Endothelial cell of umbilical vein (primary cell): ENCODE results near the gene PTRH1. TPM values are rescaled to one million over a fixed set of nuclear protein-coding genes. Genes with fewer than 3 reads are reported as not detected.

ENCODE experiments used
- BruUV-seq: library from RNA; stranded (reverse); fragments of 400-500 nt; replicated peaks from 2 replicates; lab custom pipeline; 2021; lab: Mats Ljungman, UMichigan
- CTCF ChIA-PET: fragments of 300-600, 350-600 bp; sonication (Branson Sonifier 250); formaldehyde crosslinking; loops from one replicate; lab custom pipeline; 2021; ENCODE audit warnings: antibody characterized with exemption, inconsistent platforms; lab: Charles Lee
- POLR2A ChIA-PET: fragments of 300-600, 350-600 bp; sonication (Branson Sonifier 250); formaldehyde crosslinking; loops from one replicate; lab custom pipeline; 2021; ENCODE audit warnings: antibody characterized with exemption, inconsistent platforms; lab: Charles Lee
- DNase-seq: peaks from one replicate; pipeline ENCODE4 v3.0.0-alpha.2; 2011; ENCODE audit warnings: low read depth, low spot score
- FAIRE-seq: peaks from 2 replicates; lab custom pipeline; 2011; peaks lifted over from hg19 to GRCh38; lab: Jason Lieb, UNC
- H2AFZ ChIP-seq: 2 replicates; pipeline ENCODE4 v1.6.0; 2012; ENCODE audit warnings: low read depth, low read length, control low read depth, inconsistent platforms
- H3K27ac ChIP-seq: 2 replicates; pipeline ENCODE4 v1.5.1; 2011; ENCODE audit warnings: low read depth, mild to moderate bottlenecking, control low read depth, low read length, moderate library complexity; ENCODE audit not compliant: insufficient read depth
- H3K27me3 ChIP-seq, 2 experiments: 2 replicates each; pipeline versions ENCODE4 v1.6.0 to v1.6.1; 2011; ENCODE audit warnings: low read length in 2 of 2, mixed read lengths in 1 of 2; ENCODE audit not compliant: control insufficient read depth in 2 of 2, insufficient read depth in 2 of 2
- H3K36me3 ChIP-seq, 2 experiments: 2 replicates in 1 of 2; 3 replicates in 1 of 2; pipeline ENCODE4 v1.5.1; 2011; ENCODE audit warnings: low read length in 2 of 2, mild to moderate bottlenecking in 1 of 2, moderate library complexity in 1 of 2; ENCODE audit not compliant: control insufficient read depth in 2 of 2, insufficient read depth in 2 of 2; ENCODE audit errors: extremely low read depth in 1 of 2
- H3K4me1 ChIP-seq: 3 replicates; pipeline ENCODE4 v1.5.1; 2011; ENCODE audit warnings: mild to moderate bottlenecking, low read length; ENCODE audit not compliant: control insufficient read depth, insufficient read depth; ENCODE audit errors: extremely low read depth
- H3K4me2 ChIP-seq: 2 replicates; pipeline ENCODE4 v1.6.1; 2011; ENCODE audit warnings: low read length, control low read depth, mixed read lengths; ENCODE audit not compliant: insufficient read depth
- H3K4me3 ChIP-seq, 3 experiments: fragments of 200-600 bp in 1 of 3; sonication (generic), shearing (Covaris generic) in 1 of 3; replicated peaks in 1 of 3; 2 replicates each; pipeline ENCODE4 v1.5.1; 2011 to 2016; ENCODE audit warnings: control low read depth in 3 of 3, low read length in 3 of 3, mild to moderate bottlenecking in 2 of 3, inconsistent platforms in 1 of 3, low read depth in 1 of 3, moderate library complexity in 1 of 3; ENCODE audit not compliant: insufficient read depth in 1 of 3
- H3K79me2 ChIP-seq: 2 replicates; pipeline ENCODE4 v1.6.0; 2012; ENCODE audit warnings: low read length, inconsistent platforms; ENCODE audit not compliant: control insufficient read depth, insufficient read depth
- H3K9ac ChIP-seq: replicated peaks from 2 replicates; pipeline ENCODE3; 2011; ENCODE audit warnings: low read length, control low read depth; ENCODE audit not compliant: insufficient read depth; ENCODE audit errors: extremely low read depth
- H3K9me1 ChIP-seq: replicated peaks from 3 replicates; pipeline ENCODE4 v1.6.0; 2011; ENCODE audit warnings: mild to moderate bottlenecking, low read length; ENCODE audit not compliant: control insufficient read depth, insufficient read depth; ENCODE audit errors: extremely low read depth
- H3K9me3 ChIP-seq: replicated peaks from 2 replicates; pipeline ENCODE4 v1.5.1; 2012; ENCODE audit warnings: low read length, inconsistent platforms; ENCODE audit not compliant: control insufficient read depth, insufficient read depth
- H4K20me1 ChIP-seq: replicated peaks from 2 replicates; pipeline ENCODE3; 2011; ENCODE audit warnings: mild to moderate bottlenecking, low read length; ENCODE audit not compliant: control insufficient read depth, insufficient read depth; ENCODE audit errors: extremely low read depth
- CTCF ChIP-seq, 2 donors: IDR thresholded peaks; 1 replicate in 1 of 2; 2 replicates in 1 of 2; pipeline ENCODE4 v1.5.1; 2011; ENCODE audit warnings: low read length in 2 of 2, mild to moderate bottlenecking in 2 of 2, moderate library complexity in 2 of 2, control low read depth in 1 of 2, inconsistent platforms in 1 of 2, low read depth in 1 of 2; ENCODE audit not compliant: insufficient read depth in 1 of 2; ENCODE audit errors: extremely low read depth in 1 of 2
- EZH2 ChIP-seq: IDR thresholded peaks from 2 replicates; pipeline ENCODE4 v1.6.1; 2012; ENCODE audit warnings: borderline replicate concordance, low read depth, mild to moderate bottlenecking, moderate library complexity, low read length, inconsistent platforms; ENCODE audit not compliant: severe bottlenecking
- FOS ChIP-seq: IDR thresholded peaks from 2 replicates; pipeline ENCODE4 v1.6.1; 2011; ENCODE audit warnings: mild to moderate bottlenecking, low read length, moderate library complexity, borderline replicate concordance; ENCODE audit not compliant: insufficient read depth
- GATA2 ChIP-seq: IDR thresholded peaks from 2 replicates; pipeline ENCODE4 v1.7.0; 2011; ENCODE audit warnings: low read depth, mild to moderate bottlenecking, moderate library complexity, mixed read lengths, low read length; ENCODE audit not compliant: insufficient read length, insufficient read depth
- JUN ChIP-seq: IDR thresholded peaks from 2 replicates; pipeline ENCODE4 v1.6.1; 2011; ENCODE audit warnings: borderline replicate concordance, low read depth; ENCODE audit not compliant: insufficient read length, insufficient read depth
- MAX ChIP-seq: IDR thresholded peaks from 2 replicates; pipeline ENCODE4 v1.6.1; 2011; ENCODE audit not compliant: insufficient read depth, insufficient read length
- MYC ChIP-seq: IDR thresholded peaks from one replicate; pipeline ENCODE4 v1.6.1; 2011; ENCODE audit warnings: mild to moderate bottlenecking, low read depth, low read length
- POLR2A ChIP-seq: IDR thresholded peaks from 2 replicates; pipeline ENCODE4 v1.6.1; 2012; ENCODE audit warnings: low read depth, mild to moderate bottlenecking, control low read depth, low read length
- POLR2AphosphoS5 ChIP-seq: IDR thresholded peaks from 2 replicates; pipeline ENCODE4 v1.6.1; 2012; ENCODE audit warnings: low read depth, mild to moderate bottlenecking, control low read depth, low read length, moderate library complexity; ENCODE audit not compliant: insufficient read depth
- dilution Hi-C: fragments of 300-500 bp; cut with MboI; formaldehyde crosslinking; loops from one replicate; pipeline ENCODE4 v1.15.0; 2019; ENCODE audit warnings: low sequenced_read_pairs; ENCODE audit not compliant: extremely low pct_ligation_motif_present
- intact Hi-C: fragments of 100-400 bp; cut with micrococcal nuclease; formaldehyde crosslinking; loops from one replicate; pipeline ENCODE4 v1.10.0; 2022
- polyA plus RNA-seq, 4 experiments: library from polyadenylated mRNA; depleted of rRNA in 3 of 4; stranded (reverse) in 3 of 4; unstranded in 1 of 4; fragments of >200 nt; gene quantifications; 2 replicates each; pipeline versions ENCODE4 v1.2.1 to v1.2.3, GENCODE V29; 2011 to 2012; ENCODE audit warnings: missing spikeins in 1 of 4
- total RNA-seq: library from RNA; stranded (reverse); gene quantifications from 2 replicates; pipeline ENCODE4 v1.2.3, GENCODE V29; 2021

Gene PTRH1
- total and polyA plus RNA-seq, 2 donors (not counting 3 experiments of a cell fraction or from before 2014, with no cell fraction given): 25.1 to 52.2 TPM

- Histone ChIP-seq H3K4me1 (no peaks in the 10 kb centered on the region), H3K4me3 (no peak overlapping the region), H3K9ac (no peak overlapping the region), H2AFZ (no peak overlapping the region), H3K9me3 (no peaks in the 10 kb centered on the region), H3K4me2 (no peak overlapping the region), H3K9me1 (no peaks in the 10 kb centered on the region), H3K27ac (no peak overlapping the region), H3K79me2 (no peaks in the 10 kb centered on the region), H3K36me3 (peaks cover 4 to 49% of the 10 kb centered on the region in 2 experiments), H4K20me1 (no peaks in the 10 kb centered on the region), H3K27me3 (no peaks in the 10 kb centered on the region)
- DNase-seq: no peak
- POLR2A ChIA-PET: no interaction called here
- no peak for FAIRE-seq
- TF ChIP-seq EZH2 (no peak), POLR2AphosphoS5 (no peak), GATA2 (no peak), MAX (no peak), JUN (no peak), CTCF (IDR thresholded peaks at IDR 0.05; ENCODE audit: extremely low read depth in 1 of 2, insufficient read depth in 1 of 2, low read depth in 1 of 2, low read length in 2 of 2) (no peak), MYC (no peak), FOS (no peak), POLR2A (no peak)
- no TSS peak for BruUV-seq
- dilution Hi-C loops (no loop called here), intact Hi-C loops (no loop called here)
- CTCF ChIA-PET: no interaction called here
Measured at GRCh38 chr9:127680226-127680625, 35.2 kb downstream of the PTRH1 start.
